ENCODE results near the gene SBF2.
"Not testable (repeated sequence)": the region's sequence is repeated elsewhere in the genome, so short reads cannot be mapped to it uniquely, and the experiment has no call there.

Gene SBF2

DNA sequence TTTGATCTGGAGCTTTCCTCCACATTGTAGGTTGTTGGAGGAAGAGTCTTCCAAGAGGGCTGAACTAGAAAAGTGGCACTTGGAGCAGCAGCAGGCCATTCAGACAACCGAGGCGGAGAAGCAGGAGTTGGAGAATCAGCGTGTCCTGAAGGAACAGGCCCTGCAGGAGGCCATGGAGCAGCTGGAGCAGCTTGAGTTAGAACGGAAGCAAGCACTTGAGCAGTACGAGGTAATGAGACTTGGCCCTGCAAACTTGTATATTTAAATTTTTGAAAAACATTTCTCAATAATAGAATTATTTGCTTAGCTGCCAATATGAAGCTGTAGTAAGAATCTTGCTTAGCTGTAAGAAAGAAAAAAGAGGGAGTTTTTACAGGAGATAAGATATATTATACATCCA, 546.2 kb downstream of the SBF2 start:
- Histone ChIP-seq H3K36me3 (ENCODE audit: insufficient read depth, low read length) (peaks cover 87% of the 10 kb centered on the region), H3K27me3 (ENCODE audit: insufficient read depth, low read length) (no peaks in the 10 kb centered on the region), H3K4me3 (ENCODE audit: low read depth, low read length, poor library complexity, severe bottlenecking) (no peak overlapping the region), H4K20me1 (ENCODE audit: insufficient read depth, low read length) (no peaks in the 10 kb centered on the region), H3K4me1 (ENCODE audit: insufficient read depth, low read length, severe bottlenecking) (peaks cover 81% of the 10 kb centered on the region), H2AFZ (ENCODE audit: low read length) (no peak overlapping the region), H3K9me3 (ENCODE audit: low read length) (no peaks in the 10 kb centered on the region), H3F3A (ENCODE audit: insufficient read depth, low read length) (peaks cover 7% of the 10 kb centered on the region; the same call in 1 of the 2 replicates), H3K79me2 (ENCODE audit: insufficient read depth, low read length) (no peaks in the 10 kb centered on the region), H3K9me2 (ENCODE audit: low read depth, low read length) (no peaks in the 10 kb centered on the region), H3K4me2 (ENCODE audit: low read length) (peak overlapping the region; percentile 36), H3K9ac (ENCODE audit: low read length) (peak overlapping the region; percentile 47), H3K27ac (ENCODE audit: low read depth, low read length, poor library complexity, severe bottlenecking) (peak overlapping the region; percentile 89)
- TF ChIP-seq EZH2 (IDR thresholded peaks at IDR 0.05; ENCODE audit: borderline replicate concordance, low read length) (no peak), CTCF (IDR thresholded peaks at IDR 0.05; ENCODE audit: low read length) (no peak)

DNA sequence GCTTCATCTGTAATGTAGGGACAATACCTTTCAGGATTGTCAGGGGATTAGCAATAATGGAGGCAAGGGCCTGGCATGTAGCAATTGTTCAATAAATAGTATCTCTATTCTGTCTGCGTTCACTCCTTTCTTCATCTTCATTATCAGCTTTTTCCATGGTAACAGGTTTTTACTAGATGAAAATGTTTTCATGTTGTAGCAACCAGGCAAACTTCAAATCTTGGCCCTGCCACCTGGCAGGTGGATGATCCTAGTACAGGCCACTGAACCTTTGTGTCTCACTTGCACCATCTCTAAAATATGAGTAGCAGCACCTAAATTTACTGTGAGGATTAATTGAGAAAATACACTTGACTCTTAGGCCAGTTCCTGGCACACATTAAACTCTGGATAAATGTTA, 546.8 kb downstream of the SBF2 start:
- peaks cover 3% of the 10 kb centered on the region; the same call in 1 of the 2 replicates for H3F3A ChIP-seq (ENCODE audit: insufficient read depth, low read length)
- H3K4me3 ChIP-seq (ENCODE audit: low read depth, low read length, poor library complexity, severe bottlenecking): no peak overlapping the region
- H4K20me1 ChIP-seq (ENCODE audit: insufficient read depth, low read length): no peaks in the 10 kb centered on the region
- no peak overlapping the region for H2AFZ ChIP-seq (ENCODE audit: low read length)
- no peaks in the 10 kb centered on the region for H3K9me3 ChIP-seq (ENCODE audit: low read length)
- peak overlapping the region; percentile 44; the same call in 1 of the 2 replicates for H3K4me2 ChIP-seq (ENCODE audit: low read length)
- H3K27ac ChIP-seq (ENCODE audit: low read depth, low read length, poor library complexity, severe bottlenecking): peak overlapping the region; percentile 89
- TF ChIP-seq CTCF (IDR thresholded peaks at IDR 0.05; ENCODE audit: low read length): no peak
- TF ChIP-seq EZH2 (IDR thresholded peaks at IDR 0.05; ENCODE audit: borderline replicate concordance, low read length): no peak
- H3K9me2 ChIP-seq (ENCODE audit: low read depth, low read length): no peaks in the 10 kb centered on the region
- H3K79me2 ChIP-seq (ENCODE audit: insufficient read depth, low read length): no peaks in the 10 kb centered on the region
- peak overlapping the region; percentile 47; the same call in 1 of the 2 replicates for H3K9ac ChIP-seq (ENCODE audit: low read length)
- H3K36me3 ChIP-seq (ENCODE audit: insufficient read depth, low read length): peaks cover 88% of the 10 kb centered on the region
- no peaks in the 10 kb centered on the region for H3K27me3 ChIP-seq (ENCODE audit: insufficient read depth, low read length)
- H3K4me1 ChIP-seq (ENCODE audit: insufficient read depth, low read length, severe bottlenecking): peaks cover 75% of the 10 kb centered on the region

GRCh38 chr11:9745411-9746211, 548.4 kb downstream of the SBF2 start:
- peak overlapping the region; percentile 44; the same call in 1 of the 2 replicates for H3K9ac ChIP-seq (ENCODE audit: low read length)
- H3K9me2 ChIP-seq (ENCODE audit: low read depth, low read length): no peaks in the 10 kb centered on the region
- peak overlapping the region; percentile 89 for H3K27ac ChIP-seq (ENCODE audit: low read depth, low read length, poor library complexity, severe bottlenecking)
- TF ChIP-seq CTCF (IDR thresholded peaks at IDR 0.05; ENCODE audit: low read length) (no peak), EZH2 (IDR thresholded peaks at IDR 0.05; ENCODE audit: borderline replicate concordance, low read length) (no peak)
- no peaks in the 10 kb centered on the region for H3K9me3 ChIP-seq (ENCODE audit: low read length)
- no peaks in the 10 kb centered on the region for H4K20me1 ChIP-seq (ENCODE audit: insufficient read depth, low read length)
- peaks cover 3% of the 10 kb centered on the region; the same call in 1 of the 2 replicates for H3F3A ChIP-seq (ENCODE audit: insufficient read depth, low read length)
- H3K4me2 ChIP-seq (ENCODE audit: low read length): peak overlapping the region; percentile 44
- no peak overlapping the region for H2AFZ ChIP-seq (ENCODE audit: low read length)
- no peak overlapping the region for H3K4me3 ChIP-seq (ENCODE audit: low read depth, low read length, poor library complexity, severe bottlenecking)
- peaks cover 88% of the 10 kb centered on the region for H3K36me3 ChIP-seq (ENCODE audit: insufficient read depth, low read length)
- no peaks in the 10 kb centered on the region for H3K79me2 ChIP-seq (ENCODE audit: insufficient read depth, low read length)
- H3K27me3 ChIP-seq (ENCODE audit: insufficient read depth, low read length): no peaks in the 10 kb centered on the region
- peaks cover 62% of the 10 kb centered on the region for H3K4me1 ChIP-seq (ENCODE audit: insufficient read depth, low read length, severe bottlenecking)

DNA sequence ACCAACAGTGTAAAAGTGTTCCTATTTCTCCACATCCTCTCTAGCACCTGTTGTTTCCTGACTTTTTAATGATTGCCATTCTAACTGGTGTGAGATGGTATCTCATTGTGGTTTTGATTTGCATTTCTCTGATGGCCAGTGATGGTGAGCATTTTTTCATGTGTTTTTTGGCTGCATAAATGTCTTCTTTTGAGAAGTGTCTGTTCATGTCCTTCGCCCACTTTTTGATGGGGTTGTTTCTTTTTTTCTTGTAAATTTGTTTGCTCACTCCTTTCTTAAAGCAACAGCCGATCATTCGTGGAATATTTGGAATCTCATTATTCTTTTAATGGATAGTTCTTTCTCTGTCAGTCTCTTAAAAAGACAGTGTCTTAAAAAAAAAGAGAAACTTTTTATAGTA, 550.5 kb downstream of the SBF2 start:
- H3K4me1 ChIP-seq (ENCODE audit: insufficient read depth, low read length, severe bottlenecking): peaks cover 75% of the 10 kb centered on the region
- not testable (repeated sequence) for H2AFZ ChIP-seq (ENCODE audit: low read length); H3F3A ChIP-seq (ENCODE audit: insufficient read depth, low read length); H3K9me2 ChIP-seq (ENCODE audit: low read depth, low read length); H3K9me3 ChIP-seq (ENCODE audit: low read length); H3K4me3 ChIP-seq (ENCODE audit: low read depth, low read length, poor library complexity, severe bottlenecking); H3K4me2 ChIP-seq (ENCODE audit: low read length); H4K20me1 ChIP-seq (ENCODE audit: insufficient read depth, low read length); H3K79me2 ChIP-seq (ENCODE audit: insufficient read depth, low read length); H3K9ac ChIP-seq (ENCODE audit: low read length); H3K27me3 ChIP-seq (ENCODE audit: insufficient read depth, low read length)
- H3K27ac ChIP-seq (ENCODE audit: low read depth, low read length, poor library complexity, severe bottlenecking): peak overlapping the region; percentile 89
- H3K36me3 ChIP-seq (ENCODE audit: insufficient read depth, low read length): peaks cover 91% of the 10 kb centered on the region

Data from OCI-LY1 (cell line).